ENCODE data around the gene CCL28. TPM values are rescaled to one million over a fixed set of nuclear protein-coding genes. Genes with fewer than 3 reads are reported as not detected.
"Not testable (repeated sequence)": the region's sequence is repeated elsewhere in the genome, so short reads cannot be mapped to it uniquely, and the experiment has no call there.

CCL28 gene, protein sequence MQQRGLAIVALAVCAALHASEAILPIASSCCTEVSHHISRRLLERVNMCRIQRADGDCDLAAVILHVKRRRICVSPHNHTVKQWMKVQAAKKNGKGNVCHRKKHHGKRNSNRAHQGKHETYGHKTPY
- total RNA-seq: 1.4 TPM
- long read RNA-seq: 0 reads

DNA sequence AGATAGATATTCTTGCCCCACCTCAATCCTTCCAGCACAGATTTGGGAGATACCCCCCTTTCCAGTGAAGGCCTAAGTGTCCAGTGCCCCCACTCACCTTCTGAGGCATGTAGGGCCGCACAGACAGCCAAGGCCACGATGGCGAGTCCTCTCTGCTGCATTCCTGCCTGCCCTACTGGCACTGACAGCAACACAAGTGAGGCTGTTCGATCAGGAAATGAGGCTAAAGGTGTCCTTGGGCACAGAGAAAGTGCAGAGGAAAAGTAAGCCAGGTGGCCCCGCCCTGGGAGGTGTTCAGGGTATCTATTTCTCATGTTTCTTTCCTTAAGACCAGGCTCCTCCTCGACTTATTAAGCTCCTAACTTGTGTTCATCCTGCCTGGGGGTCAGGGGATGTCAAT, at the start of gene CCL28:
Gene CCL28, minus strand, starts transcription at position 236 of the 400 bp plus-strand sequence. Its CDS starts 75 bp downstream, at position 161.
- no peak for DNase-seq (ENCODE audit: low spot score)

DNA sequence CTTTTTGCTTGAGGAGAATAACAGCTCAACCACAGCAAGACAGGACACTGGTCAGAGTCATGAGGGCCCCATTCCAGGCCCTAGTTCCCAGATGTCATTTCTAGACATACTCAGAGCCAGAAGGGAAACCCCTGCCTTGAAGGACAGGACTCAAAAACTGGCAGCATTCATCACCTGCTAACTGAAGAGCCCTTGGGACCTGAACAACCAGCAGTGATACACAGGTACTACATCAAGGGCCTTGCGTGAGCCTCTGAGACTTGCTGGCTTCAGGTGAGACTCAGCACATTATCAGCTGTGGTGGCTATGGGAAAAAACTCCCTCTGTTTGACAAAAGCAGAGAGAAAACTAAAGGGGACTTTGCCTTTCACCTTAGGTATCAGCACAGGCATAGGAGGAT, 48.9 kb upstream of the CCL28 start:
- DNase-seq (ENCODE audit: low spot score): no peak

DNA sequence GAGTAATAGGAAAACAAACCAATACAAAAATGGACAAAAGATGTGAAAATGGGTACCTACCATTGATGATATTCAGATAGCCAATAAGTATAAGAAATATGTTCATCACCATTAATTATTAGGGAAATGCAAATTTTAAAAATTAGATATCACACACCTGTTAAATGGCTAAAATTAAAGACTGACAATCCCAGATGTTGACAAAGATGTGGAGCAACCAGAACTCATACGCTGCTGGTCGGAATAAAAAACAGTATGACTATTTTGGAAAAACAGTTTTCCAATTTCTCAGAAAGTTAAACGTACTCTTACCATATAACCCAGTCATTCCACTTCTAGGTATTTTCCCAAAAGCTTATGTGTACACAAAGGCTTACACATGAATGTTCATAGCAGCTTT, 44.4 kb upstream of the CCL28 start:
- no peak for DNase-seq (ENCODE audit: low spot score)

DNA sequence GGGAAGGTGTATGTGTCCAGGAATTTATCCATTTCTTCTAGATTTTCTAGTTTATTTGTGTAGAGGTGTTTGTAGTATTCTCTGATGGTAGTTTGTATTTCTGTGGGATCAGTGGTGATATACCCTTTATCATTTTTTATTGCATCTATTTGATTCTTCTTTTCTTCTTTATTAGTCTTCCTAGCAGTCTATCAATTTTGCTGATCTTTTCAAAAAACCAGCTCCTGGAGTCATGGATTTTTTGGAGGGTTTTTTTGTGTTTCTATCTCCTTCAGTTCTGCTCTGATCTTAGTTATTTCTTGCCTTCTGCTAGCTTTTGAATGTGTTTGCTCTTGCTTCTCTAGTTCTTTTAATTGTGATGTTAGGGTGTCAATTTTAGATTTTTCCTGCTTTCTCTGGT, 29.4 kb upstream of the CCL28 start:
- not testable (repeated sequence) for DNase-seq (ENCODE audit: low spot score)

DNA sequence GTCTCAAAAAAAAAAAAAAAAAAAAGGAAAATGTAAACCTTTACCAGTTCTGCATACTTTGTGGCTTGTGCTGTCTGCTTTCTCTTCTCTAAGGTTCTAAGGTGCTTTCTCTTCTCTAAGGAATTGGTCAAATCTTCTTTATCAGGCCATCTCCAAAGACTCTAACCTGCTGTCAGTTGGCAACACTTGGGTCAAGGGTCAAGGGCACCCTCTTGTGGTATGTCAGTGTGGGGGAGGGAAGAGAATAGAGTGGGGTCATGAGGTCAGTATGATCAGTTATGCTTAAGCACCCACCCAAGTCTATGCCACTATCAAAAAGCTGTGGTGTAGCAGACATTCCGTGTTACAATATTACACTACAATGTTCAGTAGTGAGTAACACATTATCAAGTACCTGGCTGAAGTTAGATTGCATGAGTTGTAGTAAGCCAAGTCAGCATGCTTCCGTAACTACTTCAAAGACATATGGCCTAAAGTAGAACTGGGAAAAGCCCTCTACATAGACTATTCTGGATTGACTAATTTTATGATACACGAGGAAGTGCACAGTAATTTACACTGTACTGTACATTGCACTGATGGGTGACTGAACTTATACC, 25.0 kb upstream of the CCL28 start:
- DNase-seq (ENCODE audit: low spot score): no peak

DNA sequence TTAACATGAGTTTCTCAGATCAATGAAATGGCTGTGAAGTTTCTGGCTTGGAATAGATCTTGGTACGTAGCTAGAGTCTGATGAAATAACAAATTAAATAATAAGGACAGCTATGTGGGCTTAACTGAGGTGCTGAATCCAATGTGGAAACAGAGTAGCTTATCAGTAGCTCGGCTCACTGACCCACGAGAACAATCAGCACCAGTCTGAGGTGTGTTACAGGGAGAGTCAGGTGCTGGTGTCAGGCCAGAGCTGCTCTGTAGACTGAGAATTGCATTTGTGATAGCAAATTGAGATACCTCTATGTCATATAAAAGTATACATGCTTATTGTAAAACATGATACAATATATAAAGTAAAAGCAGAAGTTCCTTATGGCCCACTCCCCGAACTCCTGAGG, 21.2 kb upstream of the CCL28 start:
- no peak for DNase-seq (ENCODE audit: low spot score)

DNA sequence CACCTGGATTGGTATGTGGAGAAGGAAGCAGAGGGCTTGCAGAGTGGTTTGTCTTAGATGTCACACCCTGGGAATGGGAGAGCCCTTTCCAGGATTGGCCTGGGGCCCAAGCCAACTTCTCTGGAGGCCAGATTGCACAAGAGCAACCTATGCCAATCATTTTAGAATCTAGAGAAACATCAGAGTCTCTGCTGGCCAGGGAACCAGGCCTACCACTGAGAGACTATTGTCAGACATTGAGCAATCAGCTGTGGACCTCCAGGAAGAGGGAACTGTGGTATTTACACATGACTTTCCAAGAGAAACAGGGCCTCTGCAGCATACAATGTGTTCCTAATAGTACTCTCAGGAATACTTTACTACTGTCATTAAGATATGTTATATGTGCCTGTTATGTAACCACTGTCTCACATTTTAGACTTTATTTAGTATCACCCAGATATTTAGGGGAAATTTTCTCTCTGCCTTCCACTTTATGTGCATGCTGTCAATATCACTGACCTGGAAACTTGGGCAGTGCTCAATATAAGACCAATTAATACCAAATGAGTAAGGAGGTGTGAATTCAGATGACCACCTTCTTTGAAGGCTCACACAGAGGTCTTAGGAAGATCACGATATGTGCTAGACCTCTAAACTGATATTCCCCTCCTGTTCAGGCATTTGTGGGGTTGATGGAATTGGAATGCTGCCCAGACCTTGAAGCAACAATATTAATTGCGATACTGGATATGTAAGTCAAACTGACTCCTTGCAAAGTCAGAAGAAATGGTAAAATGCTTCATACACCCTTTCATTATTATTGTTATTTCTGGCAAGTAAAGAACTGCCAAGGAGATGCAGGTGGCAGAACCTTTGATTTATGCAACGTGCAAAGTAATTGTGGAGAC, 20.5 kb upstream of the CCL28 start:
- no peak for DNase-seq (ENCODE audit: low spot score)

DNA sequence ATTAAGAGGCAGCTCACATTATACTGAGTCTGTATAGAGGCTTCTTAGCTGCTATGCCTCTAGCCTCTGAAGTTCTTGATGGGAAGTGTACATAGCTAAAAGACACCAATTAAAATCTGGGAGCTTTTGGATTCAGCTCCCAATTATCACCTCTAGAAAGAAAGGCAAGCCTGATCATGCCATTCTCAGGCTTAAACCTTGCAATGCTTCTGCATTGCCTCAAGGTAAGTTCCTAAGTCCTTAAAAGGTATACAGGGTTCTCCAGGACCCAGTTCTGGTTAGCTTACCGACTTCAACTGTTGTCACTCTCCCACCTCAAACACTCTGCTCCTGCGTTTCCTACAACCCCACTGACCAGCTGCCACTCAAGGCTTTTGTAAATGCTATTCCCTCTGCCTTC, 17.5 kb upstream of the CCL28 start:
- no peak for DNase-seq (ENCODE audit: low spot score)

DNA sequence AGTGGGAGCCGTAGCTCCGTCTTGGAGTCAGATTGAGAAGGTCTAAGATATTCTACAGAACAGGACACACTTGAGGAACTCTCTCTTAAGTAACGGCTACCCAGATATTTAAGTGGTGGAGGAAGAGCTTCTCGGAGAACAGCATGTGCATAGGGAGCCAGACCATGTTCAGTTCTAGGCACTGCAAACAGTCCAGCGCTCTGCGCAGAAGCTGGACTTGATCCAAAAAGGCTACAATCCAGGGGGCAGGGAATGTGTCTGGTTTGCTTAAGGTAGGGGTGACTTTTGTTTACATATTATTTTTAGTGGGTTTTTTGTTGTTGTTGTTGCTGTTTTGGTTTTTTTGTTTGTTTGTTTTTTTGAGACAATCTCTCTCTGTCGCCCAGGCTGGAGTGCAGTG, 16.8 kb upstream of the CCL28 start:
- DNase-seq (ENCODE audit: low spot score): no peak

DNA sequence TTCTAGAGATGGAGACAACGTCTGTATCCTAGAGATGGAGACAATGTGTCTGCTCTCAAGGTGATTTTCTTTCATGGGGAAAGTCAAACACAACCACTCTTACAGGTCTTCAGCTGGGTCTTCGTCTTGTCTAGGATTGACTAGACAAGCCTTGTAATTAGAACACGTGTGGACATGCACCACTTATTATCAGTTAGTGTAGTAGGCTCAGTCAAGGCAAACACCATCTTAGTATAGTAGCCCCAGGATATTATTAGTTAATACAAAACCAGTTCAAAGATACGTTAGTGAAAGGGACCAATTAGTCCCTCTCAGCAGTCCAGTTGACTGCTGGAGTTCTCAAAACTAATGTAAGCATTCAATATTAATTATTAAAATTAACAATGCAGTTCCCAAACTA, 15.1 kb upstream of the CCL28 start:
- no peak for DNase-seq (ENCODE audit: low spot score)

DNA sequence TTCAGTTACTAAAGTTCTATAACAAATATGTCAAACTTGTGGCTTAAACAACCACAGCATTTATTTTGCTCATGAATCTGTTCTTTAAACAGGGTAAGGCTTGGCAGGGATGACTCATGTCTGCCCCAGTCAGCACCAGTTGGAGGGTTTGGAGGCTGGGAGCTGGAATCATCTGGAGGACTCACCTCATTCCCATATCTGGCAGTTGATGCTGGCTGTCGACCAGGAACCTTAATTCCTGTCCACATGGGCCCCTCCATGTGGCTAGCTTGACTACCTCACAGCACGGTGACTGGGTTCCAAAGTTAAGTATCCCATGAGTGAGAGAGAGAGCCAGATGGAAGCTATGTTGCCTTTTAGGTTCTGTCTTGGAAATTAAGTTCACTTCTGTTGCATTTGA, 13.8 kb upstream of the CCL28 start:
- no peak for DNase-seq (ENCODE audit: low spot score)

DNA sequence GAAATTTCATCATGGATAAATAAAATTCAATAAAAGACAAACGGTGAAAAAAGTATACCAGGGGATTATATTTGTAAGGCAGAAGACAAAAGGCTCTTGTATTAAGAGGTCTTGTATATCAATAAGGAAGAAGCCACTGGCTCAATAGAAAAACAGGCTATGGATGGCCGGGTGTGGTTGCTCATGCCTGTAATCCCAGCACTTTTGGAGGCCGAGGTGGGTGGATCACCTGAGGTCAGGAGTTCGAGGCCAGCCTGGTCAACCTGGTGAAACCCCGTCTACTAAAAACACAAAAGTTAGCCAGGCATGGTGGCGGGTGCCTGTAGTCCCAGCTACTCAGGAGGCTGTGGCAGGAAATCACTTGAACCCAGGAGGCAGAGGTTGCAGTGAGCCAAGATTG, 10.9 kb upstream of the CCL28 start:
- not testable (repeated sequence) for DNase-seq (ENCODE audit: low spot score)

DNA sequence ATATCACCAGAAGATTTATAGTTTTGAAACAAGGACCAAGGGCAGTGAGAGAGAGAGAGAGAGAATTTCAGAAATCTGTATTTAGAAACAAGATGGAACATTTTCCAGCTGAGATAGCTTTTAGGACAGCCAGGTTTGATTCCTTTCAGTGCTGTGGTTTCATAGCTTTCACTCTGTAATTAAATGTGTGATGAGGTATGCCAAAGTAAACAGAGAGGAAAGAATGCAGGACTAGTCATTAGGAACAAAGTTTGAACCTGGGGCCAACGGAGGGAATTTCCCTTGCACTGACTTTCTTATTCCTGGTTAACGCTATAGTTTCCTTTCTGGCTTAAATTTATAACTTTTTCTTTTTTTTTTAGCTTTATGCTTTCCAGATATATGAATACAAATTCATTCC, 10.0 kb upstream of the CCL28 start:
- no peak for DNase-seq (ENCODE audit: low spot score)

DNA sequence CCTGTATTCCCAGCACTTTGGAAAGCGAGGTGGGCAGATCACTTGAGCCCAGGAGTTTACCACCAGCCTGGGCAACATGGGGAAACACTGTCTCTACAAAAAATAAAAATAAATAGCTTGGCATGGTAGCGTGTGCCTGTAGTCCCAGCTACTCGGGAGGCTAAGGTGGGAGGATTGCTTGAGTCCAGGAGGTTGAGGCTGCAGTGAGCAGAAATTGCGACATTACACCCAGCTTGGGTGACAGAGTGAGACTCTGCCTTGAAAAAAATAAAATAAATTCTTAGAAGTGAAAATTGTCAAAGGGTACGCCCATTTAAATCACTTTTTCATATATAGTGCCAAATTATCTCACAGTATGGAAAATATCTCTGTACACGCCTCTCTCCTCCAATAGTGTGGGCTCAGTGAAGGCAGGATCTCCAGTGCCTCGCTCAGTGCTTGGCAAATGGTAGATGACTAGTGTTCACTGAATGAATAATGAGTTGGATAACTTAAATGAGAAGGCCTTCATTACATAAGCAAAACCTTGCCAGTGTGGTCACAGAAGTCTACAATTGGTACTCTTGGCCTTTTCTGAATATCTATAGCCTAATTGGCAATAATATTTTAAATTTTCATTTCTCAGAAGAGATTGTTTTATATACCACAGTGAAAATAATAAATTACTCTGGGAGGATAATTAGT, 9.4 kb upstream of the CCL28 start:
- DNase-seq (ENCODE audit: low spot score): no peak

DNA sequence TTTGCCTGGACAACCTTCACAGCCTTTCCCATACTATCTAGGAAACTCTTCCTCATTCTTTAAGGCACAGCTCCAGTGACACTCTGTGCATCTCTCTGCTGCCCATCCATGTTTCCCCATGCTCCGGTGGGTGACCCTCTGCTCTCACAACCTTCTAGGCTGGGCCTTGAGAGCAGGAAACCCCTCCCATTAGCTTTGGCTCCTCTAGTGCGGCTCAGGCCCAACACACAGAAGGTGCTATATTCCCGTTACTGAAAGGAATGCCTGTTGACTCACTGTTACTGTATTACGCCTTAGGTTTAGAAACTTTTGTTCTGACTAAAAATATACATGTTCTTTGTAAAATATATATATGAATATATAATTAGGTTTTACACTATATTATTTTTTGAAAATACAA, 8.1 kb upstream of the CCL28 start:
- no peak for DNase-seq (ENCODE audit: low spot score)

DNA sequence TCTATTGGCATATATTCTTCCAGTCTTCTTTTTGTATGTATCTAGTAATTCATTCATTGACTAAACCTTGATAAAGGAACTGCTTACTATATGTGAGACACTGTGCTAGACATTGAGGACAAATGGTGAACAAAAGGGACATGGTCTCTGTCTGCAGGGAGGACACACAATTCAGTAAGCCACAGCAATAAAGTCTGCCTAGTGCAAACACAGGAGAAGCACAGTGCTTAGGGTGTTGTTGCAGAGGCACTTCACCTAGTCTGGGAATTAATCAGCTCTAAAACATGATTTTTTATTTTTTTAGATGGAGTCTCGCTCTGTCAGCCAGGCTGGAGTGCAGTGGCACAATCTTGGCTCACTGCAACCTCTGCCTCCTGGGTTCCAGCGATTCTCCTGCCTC, 6.4 kb upstream of the CCL28 start:
- DNase-seq (ENCODE audit: low spot score): no peak

DNA sequence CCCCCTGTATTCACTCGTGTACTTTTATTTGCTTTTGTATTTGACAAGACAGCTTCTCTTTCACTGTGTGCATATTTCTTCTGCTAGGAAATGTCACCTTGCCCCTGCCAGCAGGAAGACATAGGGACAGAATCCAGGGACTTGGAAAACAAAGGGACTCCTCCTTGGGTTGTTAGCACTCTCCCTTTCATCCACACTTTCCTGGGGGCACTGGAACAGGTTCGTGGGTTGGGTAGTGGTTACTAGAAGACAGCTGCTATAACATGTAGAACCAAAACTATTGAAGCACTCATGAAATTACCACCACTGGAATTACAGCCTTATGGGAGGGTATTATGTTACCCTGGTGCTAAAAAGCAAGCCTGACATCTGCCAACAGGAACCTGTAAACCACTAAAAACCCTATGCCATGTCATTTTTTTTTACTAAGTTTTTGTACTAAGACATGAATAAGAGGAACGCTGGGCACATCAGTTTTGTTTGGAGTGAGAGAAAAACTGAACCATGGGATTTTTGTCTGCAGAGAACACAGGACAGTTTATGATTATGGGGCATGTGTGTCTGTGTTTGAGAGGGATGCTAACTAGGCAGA, 4.7 kb upstream of the CCL28 start:
- no peak for DNase-seq (ENCODE audit: low spot score)

DNA sequence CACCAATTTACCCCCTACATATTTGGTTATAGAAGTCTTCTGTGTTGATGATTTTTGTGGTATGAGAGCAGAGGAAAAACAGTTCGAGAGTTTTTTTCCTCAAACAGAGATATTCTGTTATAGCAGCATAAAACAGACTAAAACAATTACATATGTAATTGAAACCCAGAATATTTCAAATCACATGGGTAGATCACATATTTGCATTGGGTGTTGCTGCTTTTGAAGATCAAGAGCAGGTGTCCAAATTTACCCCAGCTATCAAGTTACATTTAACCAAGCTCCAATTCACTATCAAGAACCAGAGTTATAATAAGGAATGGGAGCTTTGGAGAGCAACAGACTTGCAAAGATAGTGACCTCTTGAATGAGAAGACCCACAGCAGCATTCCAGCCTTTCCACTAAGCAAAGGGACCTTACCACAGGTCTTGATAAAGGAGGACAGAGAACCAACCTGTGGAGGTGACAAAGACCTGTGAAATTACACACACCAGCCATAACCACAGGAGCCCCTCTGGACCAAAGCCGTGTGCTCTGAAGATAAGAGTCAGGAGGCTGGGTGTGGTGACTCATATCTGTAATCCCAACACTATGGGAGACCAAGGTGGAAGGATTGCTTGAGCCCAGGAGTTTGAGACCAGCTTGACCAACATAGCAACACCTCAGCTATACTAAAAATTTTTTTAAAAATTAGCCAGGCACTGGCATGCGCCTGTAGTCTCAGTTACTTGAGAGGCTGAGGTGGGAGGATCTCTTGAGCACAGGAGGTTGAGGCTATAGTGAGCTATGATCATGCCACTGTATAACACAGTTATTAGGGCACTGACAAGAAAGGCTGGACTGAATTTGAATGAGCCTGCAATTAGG, 4.0 kb upstream of the CCL28 start:
- DNase-seq (ENCODE audit: low spot score): no peak

DNA sequence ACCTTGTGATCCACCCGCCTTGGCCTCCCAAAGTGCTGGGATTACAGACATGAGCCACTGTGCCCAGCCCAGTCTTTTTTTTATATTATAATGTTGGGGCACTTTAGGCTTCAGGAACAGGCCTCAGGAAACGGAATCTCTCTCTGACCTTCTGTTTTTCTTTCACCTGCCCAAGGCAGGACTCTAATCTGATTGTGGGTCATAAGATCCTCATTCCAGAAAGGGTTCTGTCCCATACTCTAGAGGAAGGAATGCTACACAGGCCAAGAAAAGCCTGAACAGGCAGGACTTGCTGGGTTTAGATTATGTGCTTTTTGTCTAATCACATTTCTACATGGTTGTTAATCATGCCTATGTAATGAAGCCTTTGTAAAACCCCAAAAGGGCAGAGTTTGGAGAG, 1.8 kb upstream of the CCL28 start:
- DNase-seq (ENCODE audit: low spot score): no peak

DNA sequence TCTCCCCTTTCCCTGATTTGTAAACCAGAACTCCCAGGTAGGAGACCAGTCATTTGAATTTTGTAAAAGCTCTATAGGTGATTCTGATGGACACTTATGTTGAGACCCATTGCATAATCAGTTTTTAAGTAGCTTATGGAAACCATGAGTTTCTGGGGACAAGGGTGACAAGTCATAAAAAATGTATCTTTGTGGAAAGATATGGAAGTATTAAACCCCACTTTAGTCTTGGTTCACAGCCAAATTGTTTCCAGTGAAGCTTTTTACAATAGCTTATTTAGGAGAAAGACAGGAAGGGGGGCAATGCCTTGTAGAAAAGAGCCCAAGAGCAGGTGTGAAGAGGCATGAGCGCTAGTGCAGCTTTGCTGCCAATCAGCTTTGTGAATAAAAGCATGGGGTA, 453 bp upstream of the CCL28 start:
- no peak for DNase-seq (ENCODE audit: low spot score)

DNA sequence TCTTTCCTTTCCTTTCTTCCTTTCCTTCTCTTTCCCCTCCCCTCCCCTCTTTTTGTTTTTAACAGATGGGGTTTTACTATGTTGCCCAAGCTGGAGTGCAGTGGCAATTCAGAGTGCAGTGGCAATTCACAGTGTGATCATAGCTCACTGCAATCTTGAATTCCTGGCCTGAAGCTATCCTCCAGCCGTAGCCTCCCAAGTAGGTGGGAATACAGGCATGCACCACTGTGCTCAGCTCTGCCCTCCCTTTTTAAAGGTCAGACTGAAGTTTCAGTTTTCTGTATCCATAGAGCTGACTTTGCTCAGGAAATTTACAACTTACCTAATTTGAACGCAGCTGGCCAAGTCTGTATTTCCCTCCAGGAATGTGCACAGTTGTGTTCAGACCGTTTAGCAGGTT, 696 bp downstream of the CCL28 start:
- no peak for DNase-seq (ENCODE audit: low spot score)
